Measurements from ENCODE around the gene ASCL3.
"Not testable (repeated sequence)": the region's sequence is repeated elsewhere in the genome, so short reads cannot be mapped to it uniquely, and the experiment has no call there.

The ASCL3 gene, protein sequence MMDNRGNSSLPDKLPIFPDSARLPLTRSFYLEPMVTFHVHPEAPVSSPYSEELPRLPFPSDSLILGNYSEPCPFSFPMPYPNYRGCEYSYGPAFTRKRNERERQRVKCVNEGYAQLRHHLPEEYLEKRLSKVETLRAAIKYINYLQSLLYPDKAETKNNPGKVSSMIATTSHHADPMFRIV

DNA sequence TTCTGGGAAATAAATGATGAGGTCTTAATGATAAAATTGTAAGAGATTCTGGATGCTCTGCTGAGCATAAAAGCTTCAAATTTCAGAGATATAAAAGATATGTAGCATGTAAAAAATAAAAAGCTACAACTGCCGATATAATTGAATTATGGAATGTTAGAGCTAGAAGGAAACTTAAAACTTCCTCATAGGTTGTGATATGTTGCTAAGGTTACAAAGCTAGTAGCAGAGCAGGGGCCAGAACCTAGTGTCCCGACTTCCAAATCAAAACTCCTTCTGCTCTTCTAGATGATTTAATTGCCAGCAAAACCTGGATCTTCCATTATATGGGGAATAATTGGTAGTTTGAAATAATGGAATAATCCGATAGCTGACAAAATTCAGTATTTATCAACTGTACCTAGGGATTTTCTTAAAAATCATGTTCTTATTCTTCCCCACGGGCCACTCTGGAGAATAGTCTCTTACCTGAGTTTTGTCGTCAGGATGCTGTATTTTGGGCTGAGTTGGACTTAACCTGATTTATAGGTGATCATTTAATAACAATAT is at the start of gene ASCL3:
TSS of gene ASCL3 (minus strand) at position 499 of the 549 bp plus-strand sequence. CDS start 4,855 bp downstream, outside the sequence.
- no peak for DNase-seq (ENCODE audit: low spot score)
- TF ChIP-seq, protein P1, sequence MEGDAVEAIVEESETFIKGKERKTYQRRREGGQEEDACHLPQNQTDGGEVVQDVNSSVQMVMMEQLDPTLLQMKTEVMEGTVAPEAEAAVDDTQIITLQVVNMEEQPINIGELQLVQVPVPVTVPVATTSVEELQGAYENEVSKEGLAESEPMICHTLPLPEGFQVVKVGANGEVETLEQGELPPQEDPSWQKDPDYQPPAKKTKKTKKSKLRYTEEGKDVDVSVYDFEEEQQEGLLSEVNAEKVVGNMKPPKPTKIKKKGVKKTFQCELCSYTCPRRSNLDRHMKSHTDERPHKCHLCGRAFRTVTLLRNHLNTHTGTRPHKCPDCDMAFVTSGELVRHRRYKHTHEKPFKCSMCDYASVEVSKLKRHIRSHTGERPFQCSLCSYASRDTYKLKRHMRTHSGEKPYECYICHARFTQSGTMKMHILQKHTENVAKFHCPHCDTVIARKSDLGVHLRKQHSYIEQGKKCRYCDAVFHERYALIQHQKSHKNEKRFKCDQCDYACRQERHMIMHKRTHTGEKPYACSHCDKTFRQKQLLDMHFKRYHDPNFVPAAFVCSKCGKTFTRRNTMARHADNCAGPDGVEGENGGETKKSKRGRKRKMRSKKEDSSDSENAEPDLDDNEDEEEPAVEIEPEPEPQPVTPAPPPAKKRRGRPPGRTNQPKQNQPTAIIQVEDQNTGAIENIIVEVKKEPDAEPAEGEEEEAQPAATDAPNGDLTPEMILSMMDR (IDR thresholded peaks at IDR 0.05): no peak
- Histone ChIP-seq H3K4me3 (no peak within 1 kb of the TSS), H3K27ac (no peak within 1 kb of the TSS)

DNA sequence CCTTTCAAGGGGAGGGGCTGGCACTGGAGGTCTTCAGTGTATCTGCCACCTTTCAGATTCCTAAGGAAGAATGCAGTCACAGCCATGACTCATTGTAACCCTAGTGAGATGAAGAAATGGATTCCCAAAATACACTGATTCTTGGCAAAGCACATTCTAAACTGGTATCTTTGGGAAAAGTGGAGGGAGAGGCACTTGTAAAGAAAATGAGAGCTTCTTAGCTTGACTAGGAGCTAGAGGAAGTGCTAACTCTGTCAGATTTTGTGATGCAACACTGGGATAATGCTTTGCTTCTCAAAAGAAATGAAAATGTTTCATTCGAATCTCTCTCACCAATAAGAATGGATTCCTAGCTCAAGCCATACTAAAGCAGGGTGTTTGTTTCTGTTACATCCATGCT is 46.6 kb upstream of the ASCL3 start:
- TF ChIP-seq, protein P1 (IDR thresholded peaks at IDR 0.05): no peak
- Histone ChIP-seq H3K4me3 (no peak overlapping the region), H3K27ac (no peak overlapping the region)
- no peak for DNase-seq (ENCODE audit: low spot score)

DNA sequence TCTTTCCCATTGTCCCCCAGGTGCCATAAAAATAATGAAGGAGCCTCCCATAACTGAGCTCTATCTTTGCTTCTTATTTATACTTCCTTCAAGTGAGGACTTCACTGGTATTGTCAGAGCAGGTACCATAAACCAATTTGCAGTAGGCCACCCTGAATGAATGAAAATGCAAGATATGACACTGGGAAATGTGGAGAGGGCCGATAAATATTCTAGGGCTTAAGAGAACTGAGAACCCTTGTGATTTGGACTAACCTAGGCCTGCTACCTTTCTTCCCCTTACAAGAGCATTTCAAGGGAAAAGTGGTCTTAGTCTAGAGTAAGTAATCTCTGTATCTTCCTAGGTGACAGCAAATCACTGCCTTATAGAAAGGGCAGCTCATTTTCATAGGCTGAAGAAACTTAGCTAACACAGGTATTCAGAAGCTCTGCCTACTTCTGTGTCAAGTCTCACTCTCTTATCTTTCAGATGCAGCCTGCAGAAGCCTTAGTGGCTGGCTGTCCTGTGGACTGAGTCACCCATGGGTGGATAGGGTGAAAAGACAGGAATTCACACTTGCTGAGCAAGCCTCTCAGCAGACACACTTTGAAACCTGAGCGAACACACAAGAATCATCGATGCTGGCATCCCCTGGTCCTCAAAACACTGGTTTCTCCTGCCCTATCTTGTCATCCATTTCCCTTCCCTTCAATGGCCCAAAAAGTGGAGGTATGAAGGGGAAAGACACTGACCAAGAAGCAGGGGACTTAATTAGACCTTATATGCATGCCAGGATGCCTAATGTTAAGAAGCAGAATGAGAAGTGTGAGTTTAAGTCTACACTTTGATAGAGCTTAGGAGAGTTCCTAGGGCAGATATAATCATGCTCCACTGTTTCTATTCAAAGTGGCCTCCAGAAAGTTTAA is 45.8 kb upstream of the ASCL3 start:
- DNase-seq (ENCODE audit: low spot score): no peak
- TF ChIP-seq, protein P1 (IDR thresholded peaks at IDR 0.05): no peak
- H3K27ac ChIP-seq: no peak overlapping the region
- H3K4me3 ChIP-seq: no peak overlapping the region

DNA sequence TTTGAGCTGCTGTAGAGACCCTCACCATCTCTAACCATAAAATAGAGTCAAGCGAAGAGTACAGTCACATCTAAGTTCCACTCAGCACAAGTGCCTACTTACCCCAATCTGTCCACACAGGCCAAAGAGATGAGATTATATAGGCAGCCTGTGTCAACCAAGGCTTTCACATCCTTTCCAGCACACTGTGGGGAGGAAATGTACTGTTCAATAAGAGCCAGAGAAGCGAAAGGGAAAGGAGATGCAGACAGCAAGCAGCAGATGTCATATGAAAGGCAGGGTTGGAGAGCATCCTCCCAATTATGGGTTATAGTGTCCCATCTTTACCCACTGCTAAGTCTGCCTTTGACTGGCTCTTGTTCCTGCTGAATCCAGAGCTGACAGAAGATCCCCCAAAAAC is 44.6 kb upstream of the ASCL3 start:
- no peak overlapping the region for H3K27ac ChIP-seq
- TF ChIP-seq, protein P1 (IDR thresholded peaks at IDR 0.05): no peak
- no peak overlapping the region for H3K4me3 ChIP-seq
- DNase-seq (ENCODE audit: low spot score): no peak

DNA sequence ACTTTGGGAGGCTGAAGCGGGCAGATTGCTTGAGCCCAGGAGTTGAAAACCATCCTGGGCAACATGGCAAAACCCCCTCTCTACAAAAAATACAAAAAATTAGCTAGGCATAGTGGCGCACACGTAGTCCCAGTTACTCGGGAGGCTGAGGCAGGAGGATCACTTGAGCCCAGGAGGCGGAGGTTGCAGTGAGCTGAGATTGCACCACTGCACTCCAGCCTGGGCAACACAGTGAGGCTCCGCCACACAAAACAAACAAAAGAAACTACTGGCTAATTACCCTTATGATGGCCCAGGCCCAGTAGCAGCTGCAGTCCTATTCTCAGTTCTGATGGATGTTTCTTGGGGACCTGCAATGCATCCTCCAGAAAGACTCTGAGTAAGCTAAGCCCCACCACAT is 44.0 kb upstream of the ASCL3 start:
- not testable (repeated sequence) for H3K4me3 ChIP-seq; H3K27ac ChIP-seq; DNase-seq (ENCODE audit: low spot score)

DNA sequence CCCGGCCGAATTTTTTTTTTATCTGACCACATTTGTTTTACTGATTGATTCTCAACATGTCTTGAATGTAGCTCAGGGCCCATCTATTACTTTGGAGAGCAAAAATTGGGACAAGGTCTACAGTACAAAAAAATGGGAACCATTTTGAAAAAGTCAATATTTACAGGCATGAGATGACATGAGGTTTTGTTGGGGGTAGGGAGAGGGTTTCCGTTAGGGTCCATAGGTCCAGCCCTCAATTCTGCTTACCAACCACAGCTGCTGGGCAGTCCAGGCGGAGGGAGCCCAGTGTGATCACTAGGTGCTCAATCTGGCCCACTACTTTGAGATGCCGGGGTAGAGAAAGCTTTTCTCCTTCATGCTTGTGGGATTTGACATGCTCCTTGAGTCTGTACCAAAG is 42.6 kb upstream of the ASCL3 start:
- H3K27ac ChIP-seq: no peak overlapping the region
- H3K4me3 ChIP-seq: no peak overlapping the region
- TF ChIP-seq, protein P1 (IDR thresholded peaks at IDR 0.05): no peak
- no peak for DNase-seq (ENCODE audit: low spot score)

DNA sequence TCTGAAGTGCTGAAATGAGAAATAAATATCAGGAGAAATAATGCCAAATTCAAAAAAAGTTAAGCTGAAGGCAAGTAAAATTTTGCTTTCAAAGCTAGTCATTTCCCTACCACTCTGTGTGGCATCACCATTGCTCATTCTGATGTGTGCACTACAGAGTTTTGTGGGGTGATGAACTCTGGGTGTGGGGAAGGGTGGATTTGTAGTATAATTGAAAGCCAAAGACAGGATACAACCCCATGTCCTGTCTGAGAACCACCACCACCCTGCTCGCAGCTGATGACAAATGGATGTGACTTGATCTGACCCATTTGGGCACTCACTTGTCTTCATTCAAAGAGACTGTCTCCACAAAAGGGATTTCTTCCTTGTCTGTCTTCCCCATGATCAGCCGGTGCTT is 40.7 kb upstream of the ASCL3 start:
- Histone ChIP-seq H3K27ac (no peak overlapping the region), H3K4me3 (no peak overlapping the region)
- no peak for DNase-seq (ENCODE audit: low spot score)
- TF ChIP-seq, protein P1 (IDR thresholded peaks at IDR 0.05): no peak

Measured in coronary artery (tissue), 2 donors.